Hematopoietic multipotent progenitor cell treated with erythropoietin and hydrocortisone succinate and interleukin-3 and kit ligand, for 4 days (in vitro differentiated cells): ENCODE data around the gene NPTX1.

Experiments
- DNase-seq: peaks from one replicate; pipeline ENCODE4 v3.0.0-alpha.2; 2015

The NPTX1 gene

GRCh38 chr17:80424261-80424660 is 52.1 kb downstream of the NPTX1 start:
- no peak for DNase-seq

GRCh38 chr17:80423536-80424225 is 52.7 kb downstream of the NPTX1 start:
- no peak for DNase-seq

- no peak for DNase-seq
Observed at GRCh38 chr17:80422981-80423380, 53.4 kb downstream of the NPTX1 start.

DNA sequence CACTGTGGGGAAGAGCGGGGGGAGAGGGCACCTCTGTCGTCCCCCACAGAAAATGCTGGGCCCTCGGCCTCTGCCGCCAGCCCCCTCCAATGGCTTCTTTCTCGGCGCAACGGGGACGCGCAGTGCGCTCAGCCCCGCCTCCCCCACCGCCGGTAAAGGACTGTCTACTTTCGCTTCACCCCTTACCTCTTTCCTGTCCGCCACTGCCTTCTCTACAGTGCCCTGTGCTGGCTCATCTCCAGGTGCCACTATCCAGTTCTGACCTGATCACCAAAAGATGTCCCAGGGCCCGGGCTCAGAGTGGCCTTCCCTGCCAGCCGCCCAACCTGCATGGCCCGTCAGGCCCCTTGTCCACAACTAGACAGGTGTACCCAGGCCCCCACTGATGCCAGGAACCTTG is 54.1 kb downstream of the NPTX1 start:
- DNase-seq: no peak

- DNase-seq: no peak
Observed at GRCh38 chr17:80421381-80422090, 54.9 kb downstream of the NPTX1 start.

- DNase-seq: no peak
Observed at GRCh38 chr17:80419255-80419654, 57.2 kb downstream of the NPTX1 start.

- DNase-seq: no peak
Observed at GRCh38 chr17:80418589-80418988, 57.8 kb downstream of the NPTX1 start.
